OCI-LY3 (cell line): ENCODE results near the gene CDC20B.

Experiments
- H2AFZ ChIP-seq: fragments of 200-600, 300-600 bp; shearing (Covaris generic); 2 replicates; pipeline ENCODE4 v1.6.0; 2014; ENCODE audit warnings: antibody characterized with exemption, low read depth, low read length
- H3K27ac ChIP-seq: fragments of 200-600, 300-600 bp; sonication (generic); 2 replicates; pipeline ENCODE4 v1.5.1; 2014; ENCODE audit warnings: mild to moderate bottlenecking, low read length, moderate library complexity, mixed read lengths
- H3K27me3 ChIP-seq: fragments of 200-600, 300-600 bp; sonication (generic); 2 replicates; pipeline ENCODE4 v1.6.1; 2014; ENCODE audit warnings: low read depth, low read length, mixed read lengths
- H3K36me3 ChIP-seq: fragments of 200-600, 300-600 bp; sonication (generic); replicated peaks from 2 replicates; pipeline ENCODE3; 2014; ENCODE audit warnings: low read depth, low read length, mixed read lengths
- H3K4me1 ChIP-seq: fragments of 300-600, 200-600 bp; sonication (generic); 2 replicates; pipeline ENCODE4 v1.6.1; 2014; ENCODE audit warnings: low read length, mixed read lengths
- H3K4me2 ChIP-seq: fragments of 200-600, 300-600 bp; sonication (generic); 2 replicates; pipeline ENCODE4 v1.6.1; 2014; ENCODE audit warnings: low read length, mixed read lengths
- H3K4me3 ChIP-seq: fragments of 300-600, 200-600 bp; sonication (generic); 2 replicates; pipeline ENCODE4 v1.5.1; 2014; ENCODE audit warnings: antibody characterized with exemption, mild to moderate bottlenecking, low read length, moderate library complexity
- H3K79me2 ChIP-seq: fragments of 300-600, 200-600 bp; shearing (Covaris generic); 2 replicates; pipeline ENCODE4 v1.6.1; 2014; ENCODE audit warnings: mild to moderate bottlenecking, low read length, mixed read lengths
- H3K9ac ChIP-seq: fragments of 300-600, 200-600 bp; shearing (Covaris generic); 2 replicates; pipeline ENCODE4 v1.6.0; 2014; ENCODE audit warnings: mild to moderate bottlenecking, low read length, moderate library complexity
- H3K9me3 ChIP-seq: fragments of 200-600, 300-600 bp; shearing (Covaris generic); 2 replicates; pipeline ENCODE4 v1.6.1; 2014; ENCODE audit warnings: low read length, mixed read lengths; ENCODE audit not compliant: insufficient read depth
- H4K20me1 ChIP-seq: fragments of 200-600, 300-600 bp; sonication (generic); 2 replicates; pipeline ENCODE4 v1.6.1; 2016; ENCODE audit warnings: low read length, mixed read lengths; ENCODE audit not compliant: insufficient read depth
- EZH2phosphoT487 ChIP-seq: fragments of 200-600 bp; shearing (Covaris generic); IDR thresholded peaks from 2 replicates; pipeline ENCODE4 v1.6.1; 2018; ENCODE audit warnings: antibody characterized with exemption, mixed run types, low read depth
- TF ChIP-seq, protein P1 (sequence below): fragments of 200-600, 300-600 bp; sonication (generic); IDR thresholded peaks from 2 replicates; pipeline ENCODE4 v1.5.1; 2014; ENCODE audit warnings: antibody characterized with exemption, low read length, low read depth

Gene CDC20B

DNA sequence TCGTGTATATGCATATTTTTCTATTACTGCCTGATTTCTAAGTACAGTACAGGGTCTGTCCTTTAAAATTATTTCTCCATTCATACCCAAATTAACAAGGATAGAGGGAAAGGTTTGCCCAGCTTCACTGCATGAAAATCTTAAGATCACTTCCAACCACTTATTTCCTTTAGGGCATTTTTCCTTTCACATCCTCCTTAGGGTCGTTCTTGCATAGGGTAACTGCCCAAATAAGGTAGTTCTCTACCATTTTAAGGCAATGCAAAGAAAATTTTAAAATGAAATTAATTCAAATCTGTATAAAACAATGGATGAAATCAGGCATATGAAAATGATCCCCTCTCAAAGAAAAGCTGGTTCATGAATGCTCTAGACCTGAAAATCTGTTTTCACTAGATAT, 4.1 kb upstream of the CDC20B start:
- Histone ChIP-seq H3K4me1 (peaks cover 36% of the 10 kb centered on the region), H3K79me2 (no peaks in the 10 kb centered on the region), H3K9ac (no peak overlapping the region), H3K9me3 (no peaks in the 10 kb centered on the region), H3K4me2 (0 out of 2 replicates have a peak overlapping the region, but pooled peaks have one; percentile 3), H4K20me1 (no peaks in the 10 kb centered on the region), H3K36me3 (no peaks in the 10 kb centered on the region), H3K27me3 (0 out of 2 replicates have a peak, but pooled peaks cover 7% of the 10 kb centered on the region), H3K4me3 (no peak overlapping the region), H3K27ac (no peak overlapping the region), H2AFZ (no peak overlapping the region)
- no peak for TF ChIP-seq EZH2phosphoT487
- TF ChIP-seq, protein P1, sequence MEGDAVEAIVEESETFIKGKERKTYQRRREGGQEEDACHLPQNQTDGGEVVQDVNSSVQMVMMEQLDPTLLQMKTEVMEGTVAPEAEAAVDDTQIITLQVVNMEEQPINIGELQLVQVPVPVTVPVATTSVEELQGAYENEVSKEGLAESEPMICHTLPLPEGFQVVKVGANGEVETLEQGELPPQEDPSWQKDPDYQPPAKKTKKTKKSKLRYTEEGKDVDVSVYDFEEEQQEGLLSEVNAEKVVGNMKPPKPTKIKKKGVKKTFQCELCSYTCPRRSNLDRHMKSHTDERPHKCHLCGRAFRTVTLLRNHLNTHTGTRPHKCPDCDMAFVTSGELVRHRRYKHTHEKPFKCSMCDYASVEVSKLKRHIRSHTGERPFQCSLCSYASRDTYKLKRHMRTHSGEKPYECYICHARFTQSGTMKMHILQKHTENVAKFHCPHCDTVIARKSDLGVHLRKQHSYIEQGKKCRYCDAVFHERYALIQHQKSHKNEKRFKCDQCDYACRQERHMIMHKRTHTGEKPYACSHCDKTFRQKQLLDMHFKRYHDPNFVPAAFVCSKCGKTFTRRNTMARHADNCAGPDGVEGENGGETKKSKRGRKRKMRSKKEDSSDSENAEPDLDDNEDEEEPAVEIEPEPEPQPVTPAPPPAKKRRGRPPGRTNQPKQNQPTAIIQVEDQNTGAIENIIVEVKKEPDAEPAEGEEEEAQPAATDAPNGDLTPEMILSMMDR, result no peak

DNA sequence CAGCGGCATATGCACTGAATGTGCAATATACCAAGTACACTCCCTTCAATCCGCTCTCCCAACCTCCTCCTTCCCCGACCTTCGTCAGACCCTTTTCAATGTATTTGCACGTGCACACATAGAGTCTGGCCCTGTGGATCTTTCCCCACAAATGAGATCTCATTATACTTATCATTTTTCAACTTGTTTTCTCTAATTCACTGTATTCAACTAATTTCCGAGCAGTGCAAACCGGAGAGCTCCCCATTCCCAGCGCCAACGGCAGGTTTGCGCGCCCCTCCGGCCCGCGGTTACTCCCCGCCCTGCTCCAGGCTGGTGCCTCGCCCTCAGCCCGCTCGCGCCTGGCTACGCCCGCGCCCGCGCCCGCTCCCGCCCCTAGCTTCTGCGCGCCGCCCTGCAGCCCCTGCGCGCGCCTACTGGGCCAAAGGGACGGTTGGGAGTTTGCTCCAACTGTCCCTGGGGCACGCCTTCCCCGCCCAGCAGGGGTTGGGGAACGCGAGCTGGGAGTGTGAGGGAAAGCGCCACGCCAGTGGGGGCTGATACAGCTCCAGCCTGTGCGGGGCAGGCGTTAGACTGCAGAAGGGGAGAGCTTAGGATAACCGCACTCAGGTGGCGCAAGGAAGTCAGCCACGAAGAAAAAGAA, 3.3 kb upstream of the CDC20B start:
- H4K20me1 ChIP-seq, result no peaks in the 10 kb centered on the region
- H3K9me3 ChIP-seq, result no peaks in the 10 kb centered on the region
- H3K27ac ChIP-seq, result no peak overlapping the region
- no peak overlapping the region for H2AFZ ChIP-seq
- no peak overlapping the region for H3K9ac ChIP-seq
- H3K27me3 ChIP-seq, result peaks cover 5% of the 10 kb centered on the region; the same call in 1 of the 2 replicates
- H3K4me2 ChIP-seq, result no peak overlapping the region
- H3K4me3 ChIP-seq, result no peak overlapping the region
- H3K36me3 ChIP-seq, result no peaks in the 10 kb centered on the region
- H3K4me1 ChIP-seq, result peaks cover 36% of the 10 kb centered on the region
- no peaks in the 10 kb centered on the region for H3K79me2 ChIP-seq
- TF ChIP-seq EZH2phosphoT487, result no peak

DNA sequence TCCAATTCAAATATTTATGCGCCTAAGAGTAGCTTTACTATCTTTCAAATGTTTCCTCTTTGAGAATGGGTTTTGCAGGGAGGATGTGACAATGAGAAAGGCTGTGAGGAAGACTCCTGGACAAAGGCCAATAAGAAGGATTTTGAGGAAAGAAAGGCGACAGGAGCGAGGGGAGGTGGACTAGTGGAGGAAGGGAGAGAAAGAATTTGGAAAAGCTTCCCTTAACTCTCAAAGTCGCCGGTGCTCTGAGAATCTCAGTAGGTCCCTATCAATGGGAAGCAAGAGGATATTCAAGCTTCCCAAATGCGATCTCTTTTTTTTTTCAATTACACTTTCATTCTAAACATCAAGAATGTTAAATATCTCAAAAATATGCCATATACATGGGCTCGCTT, 2.8 kb upstream of the CDC20B start:
- Histone ChIP-seq H3K4me1 (peaks cover 36% of the 10 kb centered on the region), H3K9me3 (no peaks in the 10 kb centered on the region), H3K4me2 (no peak overlapping the region), H2AFZ (no peak overlapping the region), H3K27me3 (peaks cover 4% of the 10 kb centered on the region; the same call in 1 of the 2 replicates), H3K4me3 (no peak overlapping the region), H4K20me1 (no peaks in the 10 kb centered on the region), H3K79me2 (no peaks in the 10 kb centered on the region), H3K9ac (no peak overlapping the region), H3K36me3 (no peaks in the 10 kb centered on the region), H3K27ac (no peak overlapping the region)
- TF ChIP-seq EZH2phosphoT487, result no peak
- TF ChIP-seq, protein P1, result no peak

DNA sequence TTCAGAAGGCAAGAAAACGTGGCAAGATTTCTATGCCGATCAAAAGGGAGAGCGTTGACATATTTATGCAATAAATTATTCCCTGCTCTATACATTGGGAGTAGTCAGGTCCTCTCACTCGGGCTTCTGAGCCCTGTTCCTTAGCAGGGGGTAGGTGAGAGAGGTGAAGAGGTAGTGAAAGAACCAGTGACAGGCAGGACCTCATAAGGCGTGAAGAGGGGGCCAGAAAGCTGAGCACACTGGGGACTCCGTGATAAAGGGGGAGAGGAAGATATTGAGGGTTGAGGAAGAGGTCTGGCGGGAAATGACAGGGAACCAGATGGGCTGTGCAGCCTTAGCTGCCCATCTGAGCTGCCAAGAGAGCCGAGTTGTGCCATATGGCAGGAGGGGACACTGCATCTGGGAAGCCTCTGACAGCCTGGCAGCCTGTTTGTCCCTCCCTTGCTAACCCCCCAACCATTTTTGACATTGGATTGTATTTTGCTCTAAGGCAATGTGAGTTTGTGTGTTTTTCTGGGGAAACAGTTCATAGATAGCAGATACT, 782 bp upstream of the CDC20B start:
- Histone ChIP-seq H3K27ac (peak overlapping the region; percentile 56), H3K27me3 (peaks cover 17% of the 10 kb centered on the region), H4K20me1 (no peaks in the 10 kb centered on the region), H2AFZ (peak overlapping the region; percentile 71), H3K9ac (peak overlapping the region; percentile 75), H3K4me3 (peak overlapping the region; percentile 91), H3K4me2 (peak overlapping the region; percentile 99), H3K9me3 (no peaks in the 10 kb centered on the region), H3K36me3 (no peaks in the 10 kb centered on the region), H3K79me2 (no peaks in the 10 kb centered on the region), H3K4me1 (peaks cover 45% of the 10 kb centered on the region)
- TF ChIP-seq EZH2phosphoT487, result no peak
- TF ChIP-seq, protein P1, result no peak
